NCI-H2196 (cell line): ENCODE measurements around the gene OR11H12.
"Not testable (repeated sequence)": the region's sequence is repeated elsewhere in the genome, so short reads cannot be mapped to it uniquely, and the experiment has no call there.

Experiments used
- DNase-seq: peaks from one replicate; lab custom pipeline; 2025; ENCODE audit not compliant: unreplicated experiment; lab: John Stamatoyannopoulos, UW

OR11H12 gene, protein sequence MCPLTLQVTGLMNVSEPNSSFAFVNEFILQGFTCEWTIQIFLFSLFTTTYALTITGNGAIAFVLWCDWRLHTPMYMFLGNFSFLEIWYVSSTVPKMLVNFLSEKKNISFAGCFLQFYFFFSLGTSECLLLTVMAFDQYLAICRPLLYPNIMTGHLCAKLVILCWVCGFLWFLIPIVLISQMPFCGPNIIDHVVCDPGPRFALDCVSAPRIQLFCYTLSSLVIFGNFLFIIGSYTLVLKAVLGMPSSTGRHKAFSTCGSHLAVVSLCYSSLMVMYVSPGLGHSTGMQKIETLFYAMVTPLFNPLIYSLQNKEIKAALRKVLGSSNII

DNA sequence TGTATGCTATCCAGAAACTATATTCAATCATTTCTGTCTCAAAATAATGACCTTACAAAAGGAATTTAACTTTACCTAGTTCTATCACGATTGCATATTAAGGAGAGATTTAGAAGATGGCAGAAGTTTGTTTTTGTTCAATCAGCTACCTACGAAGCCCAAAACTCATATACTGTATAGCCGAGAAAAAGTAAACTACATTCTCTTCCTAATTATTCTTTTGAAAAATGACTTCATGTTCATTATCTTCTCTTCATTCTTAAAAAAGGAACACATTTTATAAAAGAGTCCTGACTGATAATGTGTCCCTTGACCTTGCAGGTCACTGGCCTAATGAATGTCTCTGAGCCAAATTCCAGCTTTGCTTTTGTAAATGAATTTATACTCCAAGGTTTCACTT lies at the start of gene OR11H12:
TSS of gene OR11H12 (plus strand) at position 301 of the 400 bp plus-strand sequence. CDS start at position 301, 0 bp downstream.
- not testable (repeated sequence) for DNase-seq

DNA sequence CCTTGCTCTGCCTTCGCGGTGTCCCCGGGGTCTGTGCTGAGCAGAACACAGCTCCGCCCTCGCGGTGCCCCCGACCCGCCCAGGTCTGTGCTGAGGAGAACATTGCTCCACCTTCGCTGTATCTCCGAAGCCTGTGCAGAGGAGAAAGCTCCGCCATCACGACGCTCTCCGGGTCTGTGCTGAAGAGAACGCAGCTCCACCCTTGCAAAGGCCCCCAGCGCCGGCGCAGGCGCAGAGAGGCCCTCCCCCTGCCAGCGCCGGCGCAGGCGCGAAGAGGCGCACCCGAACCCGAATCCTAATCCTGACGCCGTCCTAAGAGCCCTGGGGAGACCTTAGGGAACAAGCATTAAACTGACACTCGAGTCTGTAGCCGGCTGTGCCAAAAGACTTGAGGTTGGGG lies 18.0 kb upstream of the OR11H12 start:
- not testable (repeated sequence) for DNase-seq

DNA sequence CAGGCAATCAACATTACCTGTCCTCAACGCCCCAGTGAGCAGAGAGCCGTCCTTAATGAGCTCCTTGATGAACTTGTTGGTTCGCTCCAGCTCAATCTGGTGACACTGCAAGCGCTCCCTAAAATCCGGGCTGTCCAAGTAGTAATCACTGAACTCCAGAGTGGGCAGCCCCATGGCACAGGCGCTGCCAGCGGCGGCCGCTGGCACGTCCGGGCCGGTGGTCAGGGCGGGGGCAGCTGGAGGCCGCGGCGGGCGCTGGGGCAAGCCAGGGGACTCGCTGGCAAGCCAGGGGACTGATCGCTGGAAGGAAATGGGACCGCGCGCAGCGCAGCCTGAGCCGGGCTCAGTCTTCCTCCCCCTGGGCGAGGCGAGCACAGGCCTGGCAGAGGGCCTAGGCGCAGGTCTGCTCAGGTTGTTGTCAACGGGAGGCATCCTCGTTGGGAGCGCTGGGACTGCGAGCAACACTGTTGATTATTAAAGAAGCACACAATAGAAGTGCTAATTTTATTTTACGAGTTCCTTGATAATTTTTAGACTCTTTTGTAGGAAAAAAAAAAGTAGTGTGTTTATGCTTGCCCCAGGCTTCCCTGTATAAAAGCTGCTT lies 25.8 kb downstream of the OR11H12 start:
- not testable (repeated sequence) for DNase-seq

DNA sequence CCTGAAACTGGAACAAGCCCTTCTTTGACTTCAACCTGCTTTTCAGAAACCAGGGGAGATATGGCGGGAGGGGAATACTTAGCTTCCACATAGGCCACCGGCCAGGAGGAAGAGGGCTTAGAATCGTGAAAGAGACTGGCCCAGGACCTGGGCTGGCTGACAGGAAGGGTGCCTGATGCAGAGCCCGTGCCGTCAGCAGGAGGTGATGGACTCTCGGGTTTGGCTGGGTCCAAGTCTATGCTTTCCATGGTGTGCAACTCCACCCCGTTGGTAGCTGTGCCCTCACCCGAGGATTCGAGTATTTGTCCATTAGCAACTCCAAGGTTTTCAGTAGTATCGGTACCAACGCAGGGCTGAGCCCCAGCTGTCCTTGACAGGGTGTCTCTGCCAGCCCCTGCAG lies 35.1 kb downstream of the OR11H12 start:
- not testable (repeated sequence) for DNase-seq

DNA sequence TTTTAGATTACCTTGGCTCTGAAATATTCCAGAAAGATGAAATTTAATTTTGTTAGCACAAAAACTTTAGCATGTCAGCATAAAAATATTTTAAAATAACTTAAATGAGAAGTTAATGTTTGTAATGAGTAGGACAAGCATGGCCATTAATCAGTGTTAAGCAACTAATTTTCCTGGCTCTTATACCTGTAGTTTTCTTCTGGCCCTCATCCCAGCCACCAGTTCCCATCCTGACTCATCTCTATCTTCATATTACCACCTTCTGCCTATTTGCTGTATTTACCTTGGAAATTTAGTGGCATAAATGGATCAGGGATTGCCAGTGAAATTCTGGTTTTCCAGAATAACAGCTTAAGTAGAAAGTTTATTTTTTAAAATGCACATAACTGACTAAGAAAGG lies 37.1 kb downstream of the OR11H12 start:
- DNase-seq: not testable (repeated sequence)

DNA sequence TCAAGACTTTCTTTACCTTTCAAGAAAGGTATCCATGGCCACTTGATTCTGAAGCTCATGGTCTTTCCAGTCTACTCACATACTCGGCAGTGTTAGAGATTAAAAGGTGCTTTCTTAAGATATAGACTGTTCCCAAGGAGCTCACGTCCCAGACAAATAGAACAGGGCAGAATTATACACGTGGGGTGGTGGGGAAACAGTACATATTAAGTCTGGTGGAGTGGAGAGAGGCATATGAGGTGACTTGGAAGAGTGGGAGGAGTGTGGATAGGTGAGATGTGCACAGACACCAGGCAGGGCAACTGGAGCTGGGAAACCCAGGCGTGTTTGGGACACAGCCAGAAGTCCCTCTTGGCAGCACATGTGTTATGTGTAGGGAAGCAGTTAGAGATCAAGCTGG lies 37.9 kb downstream of the OR11H12 start:
- DNase-seq: not testable (repeated sequence)

DNA sequence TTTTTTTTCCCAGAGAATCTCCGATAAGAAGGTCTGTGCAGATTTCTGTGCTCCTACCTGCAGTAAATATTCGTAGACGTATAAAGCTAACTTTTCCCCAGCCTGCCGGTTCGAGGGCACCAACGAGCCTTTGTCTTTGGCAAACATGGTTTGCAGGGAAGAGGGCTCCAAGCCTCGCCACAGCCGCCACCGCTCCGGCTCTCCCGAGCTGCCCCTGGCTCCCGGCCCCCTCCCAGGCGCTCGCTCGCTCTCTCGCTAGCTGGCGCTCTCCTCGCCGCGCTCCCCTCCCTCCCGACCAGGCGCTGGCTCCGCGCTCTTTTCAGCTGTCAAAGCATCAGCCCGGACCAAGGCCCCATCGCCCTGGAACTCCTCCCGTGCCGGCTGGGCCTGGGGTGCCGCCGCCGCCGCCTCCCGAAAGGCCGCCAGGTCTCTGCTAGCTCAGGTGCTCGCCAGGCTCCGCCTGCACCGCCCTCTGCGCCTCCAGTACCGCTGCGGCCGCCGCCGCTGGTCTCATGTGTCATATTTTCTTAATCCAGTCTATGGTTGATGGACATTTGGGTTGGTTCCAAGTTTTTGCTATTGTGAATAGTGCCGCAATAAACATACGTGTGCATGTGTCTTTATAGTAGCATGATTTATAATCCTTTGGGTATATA lies 45.3 kb downstream of the OR11H12 start:
- DNase-seq: not testable (repeated sequence)
